GM19455 (cell line): ENCODE data around the gene SART1.

Experiments used
- ATAC-seq: cut with Tn5 transposase; IDR thresholded peaks from one replicate; pipeline ENCODE4 v1.9.1; 2021; ENCODE audit not compliant: unreplicated experiment

SART1 gene

GRCh38 chr11:65965986-65966762, 4.6 kb downstream of the SART1 start:
- no peak for ATAC-seq

GRCh38 chr11:65967329-65967934, 5.9 kb downstream of the SART1 start:
- no peak for ATAC-seq

GRCh38 chr11:65968600-65969482, 7.3 kb downstream of the SART1 start:
- no peak for ATAC-seq

GRCh38 chr11:65972116-65972515, 10.6 kb downstream of the SART1 start:
- no peak for ATAC-seq

GRCh38 chr11:65973439-65974110, 12.0 kb downstream of the SART1 start:
- ATAC-seq, result no peak

- no peak for ATAC-seq
Observed at GRCh38 chr11:65975771-65976170, 14.2 kb downstream of the SART1 start.

GRCh38 chr11:65976216-65977176, 15.0 kb downstream of the SART1 start:
- no peak for ATAC-seq

- ATAC-seq, result no peak
Observed at GRCh38 chr11:65977621-65978390, 16.3 kb downstream of the SART1 start.

GRCh38 chr11:65978391-65979238, 17.1 kb downstream of the SART1 start:
- no peak for ATAC-seq

GRCh38 chr11:65979261-65979759, 17.8 kb downstream of the SART1 start:
- no peak for ATAC-seq

- ATAC-seq, result no peak
Observed at GRCh38 chr11:65981101-65981740, 19.7 kb downstream of the SART1 start.

GRCh38 chr11:65981972-65982823, 20.7 kb downstream of the SART1 start:
- no peak for ATAC-seq

- no peak for ATAC-seq
Observed at GRCh38 chr11:65982824-65983588, 21.5 kb downstream of the SART1 start.

GRCh38 chr11:65983589-65983987, 22.1 kb downstream of the SART1 start:
- no peak for ATAC-seq

- ATAC-seq, result no peak
Observed at GRCh38 chr11:65987336-65987735, 25.8 kb downstream of the SART1 start.
